K562 (cell line): Measurements from ENCODE around the gene WASF2. TPM values are rescaled to one million over a fixed set of nuclear protein-coding genes. Genes with fewer than 3 reads are reported as not detected.

ENCODE experiments used
- ATF7 ChIP-seq: fragments of 450-650 bp; IDR thresholded peaks from 2 replicates; pipeline ENCODE4 v1.7.1; 2014; ENCODE audit warnings: mild to moderate bottlenecking, moderate library complexity
- E2F6 ChIP-seq, 2 experiments: IDR thresholded peaks; 2 replicates each; pipeline ENCODE4 v1.6.1; 2011; ENCODE audit warnings: borderline replicate concordance in 1 of 2, control low read depth in 1 of 2, low read depth in 1 of 2, low read length in 1 of 2, mild to moderate bottlenecking in 1 of 2, mixed read lengths in 1 of 2, moderate library complexity in 1 of 2; ENCODE audit not compliant: insufficient read depth in 1 of 2, insufficient read length in 1 of 2, poor library complexity in 1 of 2, severe bottlenecking in 1 of 2; ENCODE audit errors: extremely low read depth in 1 of 2
- FIP1L1 ChIP-seq: fragments of 200-400 bp; formaldehyde crosslinking; IDR thresholded peaks from 2 replicates; pipeline ENCODE4 v1.6.1; 2018; ENCODE audit warnings: mild to moderate bottlenecking, low read depth, low read length; ENCODE audit not compliant: poor library complexity, severe bottlenecking
- L3MBTL2 ChIP-seq: fragments of 450-650 bp; IDR thresholded peaks from 2 replicates; pipeline ENCODE4 v1.6.1; 2016; ENCODE audit warnings: mild to moderate bottlenecking, moderate library complexity
- MECOM ChIP-seq: fragments of 250-450 bp; sonication (Bioruptor Pico); IDR thresholded peaks from 2 replicates; pipeline ENCODE4 v1.8.0; 2022; ENCODE audit warnings: inconsistent platforms
- MITF ChIP-seq: IDR thresholded peaks from 2 replicates; pipeline ENCODE4 v1.6.1; 2014; ENCODE audit warnings: antibody characterized with exemption
- NR4A1 ChIP-seq, 2 experiments: fragments of 250-450 bp in 1 of 2; fragments of 450-650 bp in 1 of 2; sonication (Bioruptor Pico) in 1 of 2; IDR thresholded peaks; 2 replicates each; pipeline versions ENCODE4 v1.4.0 to v1.6.1; 2016 to 2020; ENCODE audit warnings: mild to moderate bottlenecking in 2 of 2, missing compliant biosample characterization in 1 of 2, missing genetic modification characterization in 1 of 2, moderate library complexity in 1 of 2
- NRF1 ChIP-seq, 2 experiments: fragments of 450-650 bp; IDR thresholded peaks in 1 of 2; conservative IDR thresholded peaks in 1 of 2; 2 replicates each; pipeline ENCODE4 v1.6.1; 2014; ENCODE audit warnings: mild to moderate bottlenecking in 2 of 2
- SP1 ChIP-seq: sonication (generic); formaldehyde crosslinking; IDR thresholded peaks from 2 replicates; pipeline ENCODE4 v1.8.1; 2022; ENCODE audit warnings: mild to moderate bottlenecking, missing genetic modification reagents
- ZBTB33 ChIP-seq: sonication (generic); formaldehyde crosslinking; IDR thresholded peaks from 2 replicates; pipeline ENCODE4 v1.8.1; 2023; ENCODE audit warnings: mild to moderate bottlenecking, missing genetic modification reagents
- ZBTB40 ChIP-seq, 2 experiments: fragments of 450-650 bp in 1 of 2; sonication (generic) in 1 of 2; formaldehyde crosslinking in 1 of 2; IDR thresholded peaks; 2 replicates each; pipeline versions ENCODE4 v1.7.1 to v1.9.0; 2016 to 2022; ENCODE audit warnings: inconsistent platforms in 1 of 2, mild to moderate bottlenecking in 1 of 2, missing genetic modification reagents in 1 of 2
- polyA plus RNA-seq, 8 experiments: library from polyadenylated mRNA; depleted of rRNA in 4 of 8; stranded (reverse) in 5 of 8; unstranded in 3 of 8; fragments of >200 nt; fragmentation: Nextera tagmentation in 2 of 8; fragmentation: Illumina TruSeq in 1 of 8; extraction: Ambion mirVana in 2 of 8; extraction: Trizol in 1 of 8; gene quantifications; 2 replicates each; pipeline versions ENCODE4 v1.2.1 to v1.2.3, GENCODE V29; 2011 to 2014; ENCODE audit warnings: inconsistent platforms in 1 of 8, missing spikeins in 1 of 8
- total RNA-seq, 7 experiments: library from RNA; depleted of rRNA in 6 of 7; stranded (reverse); fragments of >200 nt in 6 of 7; fragmentation: Illumina TruSeq in 2 of 7; extraction: Trizol in 2 of 7; gene quantifications; 2 replicates each; pipeline versions ENCODE4 v1.2.1 to v1.2.3, GENCODE V29; 2011 to 2021; ENCODE audit warnings: low replicate concordance in 1 of 7

Gene WASF2
- total and polyA plus RNA-seq, 9 of the 15 experiments (the other 6 are each of a cell fraction or from before 2014, with no cell fraction given), result 8.2 to 163 (median 31.2) TPM

DNA sequence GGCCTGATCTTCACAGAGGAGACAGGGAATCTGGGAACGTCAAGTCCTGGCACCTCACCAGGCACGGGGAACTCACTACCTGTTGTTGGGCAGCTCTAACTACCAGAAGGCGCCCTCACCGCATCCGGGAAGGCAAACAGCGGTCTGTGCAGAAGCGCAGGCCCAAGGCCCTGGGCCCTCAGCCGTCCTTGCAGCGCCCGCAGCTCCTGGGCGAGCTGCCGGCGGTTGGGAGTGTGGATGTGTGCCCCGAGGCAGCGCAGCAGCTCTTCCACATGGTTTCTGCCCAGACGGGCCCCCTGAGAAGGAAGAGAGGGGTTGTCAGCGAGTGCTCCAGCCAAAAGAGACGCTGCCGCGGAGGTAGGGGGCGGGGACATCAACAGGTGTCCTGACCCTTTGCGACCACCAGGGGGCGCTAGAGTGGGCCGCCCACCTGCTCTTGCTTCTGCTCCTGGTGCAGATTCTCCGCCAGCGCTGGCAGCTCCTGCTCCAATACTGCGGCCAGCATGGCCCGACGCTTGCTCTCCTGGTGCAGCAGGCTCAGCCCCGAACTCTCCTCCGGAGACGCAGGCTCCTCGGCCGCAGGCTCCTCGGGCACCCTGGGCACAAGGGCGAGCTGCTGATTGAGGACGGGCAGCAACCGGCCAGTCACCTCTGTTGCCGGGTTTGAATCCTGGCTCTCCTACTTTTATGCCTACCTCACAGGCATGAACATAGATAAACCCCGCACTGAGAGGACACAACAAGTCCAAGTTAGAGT, 132.5 kb downstream of the WASF2 start (continued):
- TF ChIP-seq ZBTB40 (IDR thresholded peaks at IDR 0.05) (no peak), ZBTB40 (CRISPR knock-in tag; IDR thresholded peaks at IDR 0.05) (no peak), NRF1 (conservative IDR thresholded peaks at IDR 0.05 in 1 of 2, IDR thresholded peaks at IDR 0.05 in 1 of 2) (peak; percentile 37 to 46), MITF (no peak), ZBTB33 (CRISPR knock-in tag) (peak; percentile 43; the same call in 1 of the 2 replicates), MECOM (CRISPR knock-in tag) (no peak), SP1 (CRISPR knock-in tag) (peak; percentile 95), L3MBTL2 (peak; percentile 61), NR4A1 (CRISPR knock-in tag; IDR thresholded peaks at IDR 0.05) (0 out of 2 replicates have a peak, but pooled peaks have one; percentile 27), NR4A1 (tag; IDR thresholded peaks at IDR 0.05) (no peak), FIP1L1 (peak; percentile 76), E2F6 (IDR thresholded peaks at IDR 0.05; ENCODE audit: borderline replicate concordance in 1 of 2, extremely low read depth in 1 of 2, insufficient read depth in 1 of 2, insufficient read length in 1 of 2, low read depth in 1 of 2, low read length in 1 of 2, poor library complexity in 1 of 2, severe bottlenecking in 1 of 2) (peak in 1 of 2 experiments; percentile 33), ATF7 (0 out of 2 replicates have a peak, but pooled peaks have one; percentile 39)
